K562 (cell line): ENCODE results near the gene MACROD2. TPM values are rescaled to one million over a fixed set of nuclear protein-coding genes. Genes with fewer than 3 reads are reported as not detected.

ENCODE experiments used
- ATAC-seq: fragments of 200-7000 bp; cut with Tn5 transposase; 3 replicates; pipeline ENCODE4 v1.9.1; 2020; ENCODE audit warnings: moderate library complexity
- BruUV-seq: library from RNA; stranded (reverse); fragments of 400-500 nt; replicated peaks from 2 replicates; lab custom pipeline; 2021; lab: Mats Ljungman, UMichigan
- CTCF ChIA-PET: fragments of 300-600 bp; formaldehyde crosslinking; extraction: SDS; loops from one replicate; lab custom pipeline; 2021; ENCODE audit warnings: low intra/inter-chr PET ratio; lab: Yijun Ruan, JAX
- POLR2A ChIA-PET: fragments of 300-600, 350-650 bp; sonication (Branson Sonifier 250); formaldehyde crosslinking; extraction: SDS; loops from one replicate; lab custom pipeline; 2021; ENCODE audit warnings: antibody characterized with exemption, inconsistent platforms; lab: Yijun Ruan, JAX
- DNase-seq, 4 experiments: peaks; one replicate each; pipeline versions ENCODE4 v3.0.0 to v3.0.0-alpha.2; 2011 to 2018; ENCODE audit warnings: low spot score in 3 of 4, mixed read lengths in 3 of 4; ENCODE audit errors: extremely low read depth in 1 of 4
- FAIRE-seq: peaks from 2 replicates; lab custom pipeline; 2011; peaks lifted over from hg19 to GRCh38; lab: Jason Lieb, UNC
- H2AFZ ChIP-seq: 2 replicates; pipeline ENCODE4 v1.6.0; 2011; ENCODE audit warnings: low read depth, low read length, control low read depth, inconsistent platforms
- H3K27ac ChIP-seq: fragments of 200-600 bp; 3 replicates; pipeline ENCODE4 v1.8.0; 2011; ENCODE audit warnings: low read depth, mild to moderate bottlenecking, control low read depth, inconsistent platforms, low read length, moderate library complexity, mixed read lengths; ENCODE audit errors: extremely low read depth
- H3K27me3 ChIP-seq, 2 experiments: fragments of 300-600 bp in 1 of 2; 2 replicates in 1 of 2; 3 replicates in 1 of 2; pipeline versions ENCODE4 v1.6.0 to v1.8.0; 2011; ENCODE audit warnings: inconsistent platforms in 2 of 2, low read length in 2 of 2, mild to moderate bottlenecking in 1 of 2, mixed read lengths in 1 of 2, moderate library complexity in 1 of 2; ENCODE audit not compliant: control insufficient read depth in 2 of 2, insufficient read depth in 2 of 2
- H3K36me3 ChIP-seq: fragments of 300-600 bp; 3 replicates; pipeline ENCODE4 v1.8.0; 2011; ENCODE audit warnings: mild to moderate bottlenecking, low read length, inconsistent platforms; ENCODE audit not compliant: control insufficient read depth, insufficient read depth
- H3K4me1 ChIP-seq, 2 experiments: fragments of 200-600 bp in 1 of 2; replicated peaks in 1 of 2; 2 replicates in 1 of 2; 3 replicates in 1 of 2; pipeline versions ENCODE4 v1.5.1 to v1.8.0; 2011; ENCODE audit warnings: inconsistent platforms in 2 of 2, low read length in 2 of 2, mild to moderate bottlenecking in 1 of 2, mixed read lengths in 1 of 2, moderate library complexity in 1 of 2; ENCODE audit not compliant: control insufficient read depth in 2 of 2, insufficient read depth in 2 of 2
- H3K4me2 ChIP-seq: 2 replicates; pipeline ENCODE4 v1.6.1; 2011; ENCODE audit warnings: low read length, control low read depth, inconsistent platforms, mixed read lengths; ENCODE audit not compliant: insufficient read depth
- H3K4me3 ChIP-seq: fragments of 200-600 bp; sonication (generic), shearing (Covaris generic); 2 replicates; pipeline ENCODE4 v1.5.1; 2016; ENCODE audit warnings: control low read depth, inconsistent platforms
- H3K79me2 ChIP-seq: fragments of 200-600 bp; 3 replicates; pipeline ENCODE4 v1.8.0; 2011; ENCODE audit warnings: low read length, inconsistent platforms; ENCODE audit not compliant: control insufficient read depth, insufficient read depth
- H3K9ac ChIP-seq, 2 experiments: 2 replicates each; pipeline versions ENCODE4 v1.6.0 to v1.6.1; 2011; ENCODE audit warnings: low read depth in 2 of 2, low read length in 2 of 2, control low read depth in 1 of 2, inconsistent platforms in 1 of 2, mild to moderate bottlenecking in 1 of 2, mixed read lengths in 1 of 2; ENCODE audit not compliant: insufficient read depth in 1 of 2
- H3K9me1 ChIP-seq: one replicate; pipeline ENCODE4 v1.6.0; 2011; ENCODE audit warnings: inconsistent platforms, mild to moderate bottlenecking, low read length, moderate library complexity; ENCODE audit not compliant: control insufficient read depth, insufficient read depth
- H3K9me3 ChIP-seq: replicated peaks from 2 replicates; pipeline ENCODE4 v1.5.1; 2011; ENCODE audit warnings: low read depth, low read length, inconsistent platforms; ENCODE audit not compliant: control insufficient read depth, insufficient read depth
- H4K20me1 ChIP-seq: replicated peaks from 2 replicates; pipeline ENCODE4 v1.6.1; 2011; ENCODE audit warnings: low read length, inconsistent platforms, mixed read lengths; ENCODE audit not compliant: control insufficient read depth, insufficient read depth
- CBX8 ChIP-seq: fragments of 200-600 bp; sonication (generic); IDR thresholded peaks from 2 replicates; pipeline ENCODE4 v1.6.1; 2012; ENCODE audit warnings: borderline replicate concordance, mixed run types, low read depth, mild to moderate bottlenecking, moderate library complexity, mixed read lengths, low read length, control low read depth, inconsistent platforms; ENCODE audit not compliant: poor library complexity, severe bottlenecking; ENCODE audit errors: extremely low read depth
- CREBBP ChIP-seq: IDR thresholded peaks from one replicate; pipeline ENCODE4 v1.6.1; 2012; ENCODE audit warnings: low read depth, mild to moderate bottlenecking, control low read depth, inconsistent platforms, low read length
- ESRRA ChIP-seq: fragments of 450-650 bp; IDR thresholded peaks from 2 replicates; pipeline ENCODE4 v1.6.1; 2014; ENCODE audit warnings: low read depth, mild to moderate bottlenecking, moderate library complexity, borderline replicate concordance
- FOXP1 ChIP-seq: sonication (generic); formaldehyde crosslinking; IDR thresholded peaks from 2 replicates; pipeline ENCODE4 v1.8.0; 2022; ENCODE audit warnings: mild to moderate bottlenecking, missing genetic modification reagents
- GATAD2B ChIP-seq: fragments of 450-650 bp; IDR thresholded peaks from 2 replicates; pipeline ENCODE4 v1.6.1; 2017; ENCODE audit warnings: mild to moderate bottlenecking, borderline replicate concordance
- GTF2F1 ChIP-seq: IDR thresholded peaks from 2 replicates; pipeline ENCODE4 v1.6.1; 2011; ENCODE audit warnings: low read depth, low read length, improper control_type of control experiment
- MTF1 ChIP-seq: fragments of 250-450 bp; sonication (Bioruptor Pico); IDR thresholded peaks from 2 replicates; pipeline ENCODE4 v1.9.0; 2021; ENCODE audit warnings: moderate library complexity, mild to moderate bottlenecking, inconsistent platforms, borderline replicate concordance
- NR3C1 ChIP-seq: sonication (generic); formaldehyde crosslinking; IDR thresholded peaks from 2 replicates; pipeline ENCODE4 v1.8.1; 2022; ENCODE audit warnings: missing genetic modification reagents
- TRIM24 ChIP-seq, 2 experiments: fragments of 450-650 bp; IDR thresholded peaks; 2 replicates each; pipeline ENCODE4 v1.6.1; 2016
- ZBTB26 ChIP-seq: fragments of 450-650 bp; formaldehyde crosslinking; IDR thresholded peaks from 2 replicates; pipeline ENCODE4 v1.4.0; 2022; ENCODE audit warnings: missing genetic modification characterization
- WGBS: fragments of 100-300 bp; shearing (Covaris generic); methylation state at CpG from one replicate; pipeline ENCODE4 v1.1.6; 2016; ENCODE audit warnings: low coverage, mixed read lengths; ENCODE audit not compliant: insufficient coverage; ENCODE audit errors: missing lambda C conversion rate; 5-methylcytosine and 5-hydroxymethylcytosine counted together
- in situ Hi-C: fragments of 300-500 bp; cut with MboI; formaldehyde crosslinking; loops from 4 replicates; pipeline ENCODE4 v1.15.0; 2018; ENCODE audit warnings: inconsistent platforms, mixed read lengths
- intact Hi-C: fragments of 100-400 bp; cut with micrococcal nuclease; formaldehyde crosslinking; loops from 2 replicates; pipeline ENCODE4 v1.14.2; 2022
- polyA plus RNA-seq, 8 experiments: library from polyadenylated mRNA; depleted of rRNA in 4 of 8; stranded (reverse) in 5 of 8; unstranded in 3 of 8; fragments of >200 nt; fragmentation: Nextera tagmentation in 2 of 8; fragmentation: Illumina TruSeq in 1 of 8; extraction: Ambion mirVana in 2 of 8; extraction: Trizol in 1 of 8; gene quantifications; 2 replicates each; pipeline versions ENCODE4 v1.2.1 to v1.2.3, GENCODE V29; 2011 to 2014; ENCODE audit warnings: inconsistent platforms in 1 of 8, missing spikeins in 1 of 8
- total RNA-seq, 7 experiments: library from RNA; depleted of rRNA in 6 of 7; stranded (reverse); fragments of >200 nt in 6 of 7; fragmentation: Illumina TruSeq in 2 of 7; extraction: Trizol in 2 of 7; gene quantifications; 2 replicates each; pipeline versions ENCODE4 v1.2.1 to v1.2.3, GENCODE V29; 2011 to 2021; ENCODE audit warnings: low replicate concordance in 1 of 7

The MACROD2 gene
- total and polyA plus RNA-seq, 9 of the 15 experiments (the other 6 are each of a cell fraction or from before 2014, with no cell fraction given): not detected

GRCh38 chr20:14441201-14441600, 445.9 kb downstream of the MACROD2 start:
- H3K9me3 ChIP-seq: no peaks in the 10 kb centered on the region
- in situ Hi-C loops: no loop called here
- no peaks in the 10 kb centered on the region for H4K20me1 ChIP-seq
- no peak overlapping the region for H3K27ac ChIP-seq
- no peaks in the 10 kb centered on the region for H3K79me2 ChIP-seq
- no peaks in the 10 kb centered on the region for H3K4me1 ChIP-seq
- no peak overlapping the region for H2AFZ ChIP-seq
- H3K9me1 ChIP-seq: no peaks in the 10 kb centered on the region
- no peaks in the 10 kb centered on the region for H3K36me3 ChIP-seq
- H3K4me2 ChIP-seq: no peak overlapping the region
- no peak for TF ChIP-seq GTF2F1
- TF ChIP-seq ESRRA: no peak
- no peak for TF ChIP-seq CREBBP
- TF ChIP-seq MTF1: no peak
- TF ChIP-seq GATAD2B: no peak
- TF ChIP-seq FOXP1 (CRISPR knock-in tag): no peak
- TF ChIP-seq NR3C1 (CRISPR knock-in tag): no peak
- TF ChIP-seq ZBTB26: no peak
- TF ChIP-seq CBX8: no peak
- no peak for TF ChIP-seq TRIM24 (IDR thresholded peaks at IDR 0.05)
- TF ChIP-seq, all 486 proteins: peak for 0
- FAIRE-seq: no peak
- H3K4me3 ChIP-seq: no peak overlapping the region
- no peak overlapping the region for H3K9ac ChIP-seq
- BruUV-seq: no TSS peak
- 0% methylated on average over 2 of the region's 4 CpGs for WGBS
- CTCF ChIA-PET: no interaction called here
- POLR2A ChIA-PET: no interaction called here
- intact Hi-C loops: no loop called here
- no peak for ATAC-seq
- no peak for DNase-seq
- no peaks in the 10 kb centered on the region for H3K27me3 ChIP-seq
